GM18951 (cell line): ENCODE data around the gene CRACR2A.

Experiments
- POLR2A ChIP-seq: IDR thresholded peaks from 4 replicates; pipeline ENCODE4 v1.6.1; 2011; ENCODE audit warnings: mild to moderate bottlenecking; ENCODE audit not compliant: insufficient read length, insufficient read depth; ENCODE audit errors: extremely low read depth
- in situ Hi-C: fragments of 300-500 bp; cut with MboI; formaldehyde crosslinking; loops from one replicate; pipeline ENCODE4 v1.12.0; 2022; ENCODE audit warnings: low sequenced_read_pairs, mixed read lengths, inconsistent platforms; ENCODE audit not compliant: unreplicated experiment

CRACR2A gene

GRCh38 chr12:3598896-3599860, 153.7 kb downstream of the CRACR2A start:
- in situ Hi-C loops = no loop called here
- no peak for TF ChIP-seq POLR2A

- in situ Hi-C loops = no loop called here
- no peak for TF ChIP-seq POLR2A
Observed at GRCh38 chr12:3597526-3598210, 155.2 kb downstream of the CRACR2A start.

- TF ChIP-seq POLR2A = no peak
- in situ Hi-C loops = no loop called here
Observed at GRCh38 chr12:3596703-3597415, 156.1 kb downstream of the CRACR2A start.

- in situ Hi-C loops = no loop called here
- TF ChIP-seq POLR2A = no peak
Observed at GRCh38 chr12:3595721-3596120, 157.2 kb downstream of the CRACR2A start.

- TF ChIP-seq POLR2A = no peak
- in situ Hi-C loops = no loop called here
Observed at GRCh38 chr12:3594966-3595365, 157.9 kb downstream of the CRACR2A start.

GRCh38 chr12:3593906-3594483, 158.9 kb downstream of the CRACR2A start:
- in situ Hi-C loops = no loop called here
- TF ChIP-seq POLR2A = no peak

- no peak for TF ChIP-seq POLR2A
- in situ Hi-C loops = no loop called here
Observed at GRCh38 chr12:3592856-3593625, 159.9 kb downstream of the CRACR2A start.

- in situ Hi-C loops = no loop called here
Observed at GRCh38 chr12:3589745-3590144, 163.2 kb downstream of the CRACR2A start.

GRCh38 chr12:3587402-3588013, 165.4 kb downstream of the CRACR2A start:
- in situ Hi-C loops = no loop called here
- TF ChIP-seq POLR2A = no peak

More at GRCh38 chr12:3589745-3590144, 163.2 kb downstream of the CRACR2A start:
- TF ChIP-seq POLR2A = no peak

- TF ChIP-seq POLR2A = no peak
- in situ Hi-C loops = no loop called here
Observed at GRCh38 chr12:3583656-3584334, 169.1 kb downstream of the CRACR2A start.

- in situ Hi-C loops = no loop called here
- no peak for TF ChIP-seq POLR2A
Observed at GRCh38 chr12:3580094-3580749, 172.7 kb downstream of the CRACR2A start.
